ENCODE results near the gene UNC13B. TPM values are rescaled to one million over a fixed set of nuclear protein-coding genes. Genes with fewer than 3 reads are reported as not detected.

Gene UNC13B
- total RNA-seq, 1 experiment from 2014 or later: 48.2 TPM

DNA sequence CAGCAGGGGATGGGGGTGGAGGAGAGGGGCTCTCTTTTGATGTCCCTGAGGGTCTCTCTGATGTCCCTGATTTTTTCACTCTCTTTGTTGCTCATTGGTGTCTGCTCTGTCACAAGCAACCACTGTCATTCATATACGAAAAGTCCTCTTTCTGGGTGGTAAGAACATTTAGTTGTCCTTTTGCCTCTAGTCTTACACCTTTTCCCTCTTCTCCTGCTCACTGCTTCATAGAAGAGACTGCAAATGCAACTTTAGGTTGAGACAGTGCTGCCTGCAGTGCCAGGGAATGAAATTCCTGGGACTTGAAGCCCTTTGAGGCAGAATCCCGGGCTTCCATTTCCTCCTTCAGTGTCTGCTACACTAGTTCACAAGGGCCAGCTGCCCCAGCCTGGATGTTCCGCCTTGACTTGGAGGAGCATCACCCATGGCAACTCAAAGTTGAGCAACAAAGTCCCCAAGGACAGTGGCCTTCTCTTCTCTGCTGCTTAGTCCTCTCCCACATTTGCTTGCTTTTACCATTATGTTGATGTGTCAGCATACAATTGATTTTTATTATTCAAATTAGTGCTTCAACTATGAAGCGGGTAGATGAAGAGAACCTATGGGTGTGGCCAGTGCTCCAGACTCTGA is 233.4 kb downstream of the UNC13B start:
- peaks cover 8 to 49% (median 8%) of the 10 kb centered on the region in 3 experiments; a peak in 5 of 7 replicates for H3K36me3 Mint-ChIP-seq (ENCODE audit: insufficient read depth in 1 of 3, low read depth in 3 of 3)

More for the DNA sequence above, 233.4 kb downstream of the UNC13B start:
- Histone ChIP-seq H2AFZ (ENCODE audit: low read length) (no peak overlapping the region), H2BK5ac (ENCODE audit: insufficient read length, low read length) (no peak overlapping the region), H3K18ac (ENCODE audit: insufficient read length, low read depth, low read length) (no peak overlapping the region), H3T11ph (ENCODE audit: low read length) (no peak overlapping the region), H2BK15ac (ENCODE audit: low read depth, low read length) (no peak overlapping the region), H3K27me3 (ENCODE audit: insufficient read depth, low read length) (no peaks in the 10 kb centered on the region), H4K20me1 (ENCODE audit: control insufficient read depth, insufficient read depth, insufficient read length) (no peaks in the 10 kb centered on the region), H3K23me2 (ENCODE audit: insufficient read length, low read depth, low read length, poor library complexity, severe bottlenecking) (no peaks in the 10 kb centered on the region), H2BK20ac (ENCODE audit: low read depth, low read length, poor library complexity, severe bottlenecking) (no peak overlapping the region), H3K9ac (ENCODE audit: extremely low read depth, insufficient read length, low read length) (no peak overlapping the region), H3K79me2 (ENCODE audit: insufficient read depth, low read length) (no peaks in the 10 kb centered on the region; the same call in 1 of the 2 replicates), H3K9me3 (ENCODE audit: control insufficient read depth, low read depth, low read length) (no peaks in the 10 kb centered on the region), H2BK120ac (ENCODE audit: low read depth, low read length, poor library complexity, severe bottlenecking) (no peak overlapping the region), H3K4me2 (ENCODE audit: insufficient read depth, insufficient read length, low read length) (no peak overlapping the region), H3K14ac (ENCODE audit: insufficient read depth, low read length) (no peak overlapping the region), H3K27ac (ENCODE audit: insufficient read length, low read depth, low read length) (no peak overlapping the region), H3K79me1 (ENCODE audit: insufficient read depth, low read depth, low read length, poor library complexity, severe bottlenecking) (no peaks in the 10 kb centered on the region), H3K56ac (ENCODE audit: insufficient read length, low read depth, low read length) (no peak overlapping the region), H4K5ac (ENCODE audit: insufficient read length, low read depth, low read length) (no peak overlapping the region), H2BK12ac (ENCODE audit: insufficient read length, low read depth, low read length) (no peak overlapping the region), H4K91ac (ENCODE audit: insufficient read length, low read depth, low read length) (no peak overlapping the region), H4K8ac (replicated peaks; ENCODE audit: insufficient read length, low read depth, low read length) (no peak overlapping the region), H3K23ac (ENCODE audit: insufficient read length, low read depth, low read length) (no peak overlapping the region), H2AK5ac (ENCODE audit: insufficient read length, low read length) (no peak overlapping the region), H3K4me1 (ENCODE audit: insufficient read depth, low read length) (no peaks in the 10 kb centered on the region), H3K4ac (ENCODE audit: low read depth, low read length) (no peak overlapping the region)
- no peaks in the 10 kb centered on the region for H3K9me3 Mint-ChIP-seq
- WGBS (ENCODE audit: extremely low coverage, insufficient read length, low lambda C conversion rate): no CpG with 5 or more reads among the region's 4 CpGs
- no peak overlapping the region; a peak in 1 of 7 replicates for H3K27ac Mint-ChIP-seq
- no peaks in the 10 kb centered on the region for H3K27me3 Mint-ChIP-seq (ENCODE audit: low read depth)
- H3K4me3 Mint-ChIP-seq: no peak overlapping the region
- H3K4me1 Mint-ChIP-seq: no peaks in the 10 kb centered on the region
- no peak for DNase-seq
- TF ChIP-seq CTCF (conservative IDR thresholded peaks at IDR 0.05): no peak
